ENCODE measurements around the gene RNASE11. TPM values are rescaled to one million over a fixed set of nuclear protein-coding genes. Genes with fewer than 3 reads are reported as not detected.

Gene RNASE11
- total RNA-seq, 1 experiment from 2014 or later = not detected

DNA sequence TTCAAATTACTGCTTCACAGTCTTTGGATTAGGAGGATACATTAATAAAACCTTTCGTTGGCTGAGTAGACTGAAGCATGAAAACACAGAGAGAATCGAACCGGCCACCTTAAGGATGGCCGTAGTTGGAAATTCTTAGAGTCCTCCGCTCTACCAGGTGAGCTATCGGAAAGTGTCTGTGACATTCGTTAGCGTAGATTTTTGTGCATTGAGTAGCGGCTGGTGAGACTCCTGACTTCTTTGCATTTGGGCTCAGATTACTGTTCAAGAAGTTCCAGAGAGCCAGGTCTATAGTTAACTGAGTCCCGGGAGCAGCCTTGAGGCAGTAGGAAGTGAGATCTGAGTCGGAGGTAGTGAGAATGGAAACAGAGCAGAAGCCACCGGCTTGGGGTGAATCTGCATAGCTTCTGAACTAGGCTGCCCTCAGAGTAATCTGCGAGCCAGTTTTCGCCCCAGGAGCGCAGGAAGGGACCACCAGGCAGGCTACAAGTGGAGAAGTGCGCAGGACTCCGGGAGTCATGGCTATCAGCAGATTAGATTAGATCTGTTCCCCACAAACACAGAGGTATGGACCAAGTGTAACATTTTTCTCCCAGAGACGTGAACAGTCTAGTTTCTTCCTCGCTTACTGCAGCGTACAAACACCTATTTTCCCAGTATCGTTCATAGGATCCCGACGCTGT is 42.7 kb upstream of the RNASE11 start:
- Histone ChIP-seq H3K36me3 (ENCODE audit: control insufficient read depth in 1 of 2, insufficient read depth in 2 of 2, low read length in 2 of 2) (no peaks in the 10 kb centered on the region), H3K4me2 (ENCODE audit: low read length) (peak overlapping the region; percentile 75), H3K9ac (ENCODE audit: low read length) (peak overlapping the region; percentile 42; the same call in 1 of the 2 replicates), H3K27ac (ENCODE audit: low read depth, low read length) (peak overlapping the region; percentile 37), H3K79me2 (ENCODE audit: insufficient read depth, low read length) (no peaks in the 10 kb centered on the region), H3K4me3 (replicated peaks in 1 of 2; ENCODE audit: low read depth in 1 of 2, low read length in 2 of 2) (peak overlapping the region; percentile 42 to 53), H3K9me2 (ENCODE audit: insufficient read depth) (no peaks in the 10 kb centered on the region), H3K27me3 (ENCODE audit: insufficient read depth, low read length) (no peaks in the 10 kb centered on the region; the same call in 1 of the 2 replicates), H3K9me3 (ENCODE audit: control insufficient read depth in 1 of 2, insufficient read depth in 1 of 2, low read depth in 1 of 2, low read length in 2 of 2) (no peaks in the 10 kb centered on the region), H3K4me1 (ENCODE audit: control insufficient read depth in 1 of 2, insufficient read depth in 2 of 2, low read length in 2 of 2) (peaks cover 0 to 32% of the 10 kb centered on the region in 2 experiments; a peak in 3 of 4 replicates), H2AFZ (ENCODE audit: low read depth, low read length, poor library complexity, severe bottlenecking) (peak overlapping the region; percentile 70), H4K20me1 (ENCODE audit: insufficient read depth) (no peaks in the 10 kb centered on the region)
- ATAC-seq (peak; percentile 68), DNase-seq (ENCODE audit: low read depth, low spot score) (peak; percentile 84)
- TF ChIP-seq, protein P1, sequence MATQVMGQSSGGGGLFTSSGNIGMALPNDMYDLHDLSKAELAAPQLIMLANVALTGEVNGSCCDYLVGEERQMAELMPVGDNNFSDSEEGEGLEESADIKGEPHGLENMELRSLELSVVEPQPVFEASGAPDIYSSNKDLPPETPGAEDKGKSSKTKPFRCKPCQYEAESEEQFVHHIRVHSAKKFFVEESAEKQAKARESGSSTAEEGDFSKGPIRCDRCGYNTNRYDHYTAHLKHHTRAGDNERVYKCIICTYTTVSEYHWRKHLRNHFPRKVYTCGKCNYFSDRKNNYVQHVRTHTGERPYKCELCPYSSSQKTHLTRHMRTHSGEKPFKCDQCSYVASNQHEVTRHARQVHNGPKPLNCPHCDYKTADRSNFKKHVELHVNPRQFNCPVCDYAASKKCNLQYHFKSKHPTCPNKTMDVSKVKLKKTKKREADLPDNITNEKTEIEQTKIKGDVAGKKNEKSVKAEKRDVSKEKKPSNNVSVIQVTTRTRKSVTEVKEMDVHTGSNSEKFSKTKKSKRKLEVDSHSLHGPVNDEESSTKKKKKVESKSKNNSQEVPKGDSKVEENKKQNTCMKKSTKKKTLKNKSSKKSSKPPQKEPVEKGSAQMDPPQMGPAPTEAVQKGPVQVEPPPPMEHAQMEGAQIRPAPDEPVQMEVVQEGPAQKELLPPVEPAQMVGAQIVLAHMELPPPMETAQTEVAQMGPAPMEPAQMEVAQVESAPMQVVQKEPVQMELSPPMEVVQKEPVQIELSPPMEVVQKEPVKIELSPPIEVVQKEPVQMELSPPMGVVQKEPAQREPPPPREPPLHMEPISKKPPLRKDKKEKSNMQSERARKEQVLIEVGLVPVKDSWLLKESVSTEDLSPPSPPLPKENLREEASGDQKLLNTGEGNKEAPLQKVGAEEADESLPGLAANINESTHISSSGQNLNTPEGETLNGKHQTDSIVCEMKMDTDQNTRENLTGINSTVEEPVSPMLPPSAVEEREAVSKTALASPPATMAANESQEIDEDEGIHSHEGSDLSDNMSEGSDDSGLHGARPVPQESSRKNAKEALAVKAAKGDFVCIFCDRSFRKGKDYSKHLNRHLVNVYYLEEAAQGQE (IDR thresholded peaks at IDR 0.05; ENCODE audit: low read depth) = no peak
- 0 out of 2 replicates have a peak, but pooled peaks have one; percentile 19 for TF ChIP-seq SIN3A (IDR thresholded peaks at IDR 0.05; ENCODE audit: low read depth)
- 0 out of 2 replicates have a peak, but pooled peaks have one; percentile 9 for TF ChIP-seq EGR1 (IDR thresholded peaks at IDR 0.05; ENCODE audit: low read depth)
- TF ChIP-seq, protein P2, sequence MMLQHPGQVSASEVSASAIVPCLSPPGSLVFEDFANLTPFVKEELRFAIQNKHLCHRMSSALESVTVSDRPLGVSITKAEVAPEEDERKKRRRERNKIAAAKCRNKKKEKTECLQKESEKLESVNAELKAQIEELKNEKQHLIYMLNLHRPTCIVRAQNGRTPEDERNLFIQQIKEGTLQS (IDR thresholded peaks at IDR 0.05) = peak; percentile 96
- TF ChIP-seq JUND (IDR thresholded peaks at IDR 0.05) = 0 out of 2 replicates have a peak, but pooled peaks have one; percentile 10
- TF ChIP-seq RAD21 (IDR thresholded peaks at IDR 0.05; ENCODE audit: low read depth) = no peak
- peak; percentile 43; the same call in 1 of the 2 replicates for TF ChIP-seq CBX3 (IDR thresholded peaks at IDR 0.05; ENCODE audit: low read depth)
- TF ChIP-seq, protein P3, sequence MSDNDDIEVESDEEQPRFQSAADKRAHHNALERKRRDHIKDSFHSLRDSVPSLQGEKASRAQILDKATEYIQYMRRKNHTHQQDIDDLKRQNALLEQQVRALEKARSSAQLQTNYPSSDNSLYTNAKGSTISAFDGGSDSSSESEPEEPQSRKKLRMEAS (IDR thresholded peaks at IDR 0.05) = 0 out of 2 replicates have a peak, but pooled peaks have one; percentile 12
- POLR2A ChIA-PET = interaction anchor here (1.0 to 1.7 kb wide), 3 partner anchors 17 to 169 kb away, joined by 3 to 4 read pairs (median 4); partner anchors contain the start of gene PIP4P1
- CTCF ChIA-PET = interaction anchor here (0.5 to 1.8 kb wide), 6 partner anchors 22 to 61 kb away, joined by 3 to 11 read pairs (median 4); no protein-coding TSS in a partner anchor
- RAD21 ChIA-PET (ENCODE audit: low non-redundant PET in 1 of 2, low total read pairs in 2 of 2, uncharacterized antibody in 2 of 2, unreplicated experiment in 2 of 2) = interaction anchor here in 1 of 2 experiments (0.6 kb wide), 1 partner anchor 16 kb away, joined by 3 read pairs; no protein-coding TSS in a partner anchor
- intact Hi-C loops (cut with micrococcal nuclease) = loop anchor here (1.0 kb wide), 2 partner anchors 17 to 52 kb away; no protein-coding TSS in a partner anchor
- no TSS peak for BruUV-seq (replicated peaks)
